ENCODE results near the gene PPM1D.
A peak's percentile ranks its signal among the peaks of the same experiment; 100 is the strongest.
"Not testable (repeated sequence)": the region's sequence is repeated elsewhere in the genome, so short reads cannot be mapped to it uniquely, and the experiment has no call there.

The PPM1D gene

GRCh38 chr17:60579551-60579950, 20.4 kb upstream of the PPM1D start:
- no peaks in the 10 kb centered on the region for H3K9me3 Mint-ChIP-seq (ENCODE audit: low read depth)
- H3K27ac Mint-ChIP-seq = no peak overlapping the region
- H3K4me3 Mint-ChIP-seq = no peak overlapping the region
- peaks cover 5% of the 10 kb centered on the region for H3K4me1 Mint-ChIP-seq (ENCODE audit: low read depth)
- H3K36me3 Mint-ChIP-seq = no peaks in the 10 kb centered on the region
- no peaks in the 10 kb centered on the region for H3K27me3 Mint-ChIP-seq

DNA sequence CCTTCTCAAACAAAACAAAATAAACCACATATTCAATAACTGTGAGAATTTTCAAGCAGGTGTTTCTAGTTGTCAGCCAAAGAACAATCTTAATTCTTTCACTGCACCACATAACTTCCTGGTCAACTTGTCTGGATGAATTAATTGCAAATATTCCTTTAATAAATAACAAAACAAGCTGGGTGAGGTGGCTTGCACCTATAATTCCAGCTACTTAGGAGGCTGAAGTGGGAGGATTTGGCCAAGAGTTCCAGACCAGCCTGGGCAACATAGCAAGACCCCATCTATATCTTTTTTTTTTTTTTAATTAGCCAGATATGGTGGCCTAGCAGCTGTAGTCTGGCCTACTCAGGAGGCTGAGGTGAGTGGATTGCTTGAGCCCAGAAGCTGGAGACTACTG, 17.0 kb upstream of the PPM1D start:
- Mint-ChIP-seq H3K27ac (no peak overlapping the region), H3K27me3 (peaks cover 4% of the 10 kb centered on the region), H3K36me3 (no peaks in the 10 kb centered on the region), H3K4me1 (ENCODE audit: low read depth) (no peaks in the 10 kb centered on the region), H3K4me3 (no peak overlapping the region), H3K9me3 (ENCODE audit: low read depth) (no peaks in the 10 kb centered on the region)

DNA sequence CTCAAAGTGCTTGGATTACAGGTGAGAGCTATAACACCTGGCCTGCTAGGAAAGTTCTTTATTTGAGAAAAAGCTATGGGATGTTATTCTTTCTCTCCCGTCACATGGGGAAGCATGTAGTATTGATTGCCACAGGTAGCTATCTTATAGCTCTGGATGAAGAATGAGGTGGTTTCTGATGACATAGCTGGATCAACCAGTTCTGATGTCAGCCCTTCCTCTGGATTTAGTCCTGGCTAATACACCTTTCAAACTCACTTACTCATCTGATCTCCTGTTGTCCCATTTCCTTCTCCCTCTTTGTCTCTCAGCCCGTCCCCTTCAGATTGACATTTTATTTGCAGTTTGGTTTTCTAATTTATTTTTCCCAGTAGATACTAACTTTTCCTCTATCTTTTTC, 14.1 kb upstream of the PPM1D start:
- no peaks in the 10 kb centered on the region for H3K36me3 Mint-ChIP-seq
- H3K9me3 Mint-ChIP-seq (ENCODE audit: low read depth) = no peaks in the 10 kb centered on the region
- H3K4me1 Mint-ChIP-seq (ENCODE audit: low read depth) = no peaks in the 10 kb centered on the region
- H3K27ac Mint-ChIP-seq = no peak overlapping the region
- H3K4me3 Mint-ChIP-seq = no peak overlapping the region
- peaks cover 4% of the 10 kb centered on the region for H3K27me3 Mint-ChIP-seq

- Mint-ChIP-seq H3K27ac (no peak overlapping the region), H3K36me3 (no peaks in the 10 kb centered on the region), H3K27me3 (peaks cover 4% of the 10 kb centered on the region), H3K9me3 (ENCODE audit: low read depth) (no peaks in the 10 kb centered on the region), H3K4me3 (no peak overlapping the region), H3K4me1 (ENCODE audit: low read depth) (no peaks in the 10 kb centered on the region)
Measured at GRCh38 chr17:60586288-60586974, 13.6 kb upstream of the PPM1D start.

GRCh38 chr17:60590070-60590469, 9.9 kb upstream of the PPM1D start:
- Mint-ChIP-seq H3K27me3 (peaks cover 4% of the 10 kb centered on the region), H3K36me3 (no peaks in the 10 kb centered on the region), H3K4me3 (no peak overlapping the region), H3K4me1 (ENCODE audit: low read depth) (no peaks in the 10 kb centered on the region), H3K9me3 (ENCODE audit: low read depth) (no peaks in the 10 kb centered on the region), H3K27ac (no peak overlapping the region)

DNA sequence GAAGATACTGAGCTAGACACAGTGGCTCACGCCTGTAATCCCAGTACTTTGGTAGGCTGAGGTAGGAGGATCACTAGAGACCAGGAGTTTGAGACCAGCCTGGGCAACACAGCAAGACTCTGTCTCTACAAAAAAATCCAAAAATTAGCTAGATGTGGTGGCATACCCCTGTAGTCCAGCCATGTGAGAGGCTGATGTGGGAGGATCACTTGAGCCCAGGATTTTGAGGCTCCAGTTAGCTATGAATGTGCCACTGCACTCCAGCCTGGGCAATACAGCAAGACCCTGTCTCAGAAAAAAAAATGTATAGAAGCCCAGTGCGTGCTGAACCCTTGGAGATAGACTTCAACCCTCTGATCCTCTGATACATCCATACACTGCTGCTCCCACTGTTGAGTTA, 7.2 kb upstream of the PPM1D start:
- Mint-ChIP-seq H3K27ac (no peak overlapping the region), H3K36me3 (no peaks in the 10 kb centered on the region), H3K27me3 (no peaks in the 10 kb centered on the region), H3K9me3 (ENCODE audit: low read depth) (no peaks in the 10 kb centered on the region), H3K4me3 (no peak overlapping the region), H3K4me1 (ENCODE audit: low read depth) (no peaks in the 10 kb centered on the region)

DNA sequence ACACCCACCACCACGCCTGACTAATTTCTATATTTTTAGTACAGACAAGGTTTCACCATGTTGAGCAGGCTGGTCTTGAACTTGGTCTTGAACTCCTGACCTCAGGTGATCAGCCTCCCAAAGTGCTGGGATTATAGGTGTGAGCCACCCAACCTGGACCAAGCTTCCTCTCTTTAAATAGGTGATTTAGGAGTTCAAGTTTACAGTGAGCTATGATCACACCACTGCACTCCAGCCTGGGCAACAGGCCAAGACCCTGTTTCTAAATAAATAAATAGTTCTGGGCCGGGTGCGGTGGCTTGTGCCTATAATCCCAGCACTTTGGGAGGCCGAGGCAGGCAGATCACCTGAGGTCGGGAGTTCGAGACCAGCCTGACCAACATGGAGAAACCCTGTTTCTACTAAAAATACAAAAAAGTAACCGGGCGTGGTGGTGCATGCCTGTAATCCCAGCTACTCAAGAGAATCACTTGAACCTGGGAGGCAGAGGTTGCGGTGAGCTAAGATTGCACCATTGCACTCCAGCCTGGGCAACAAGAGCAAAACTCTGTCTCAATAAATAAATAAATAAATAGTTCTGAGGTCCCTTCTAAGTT, 6.5 kb upstream of the PPM1D start:
- not testable (repeated sequence) for H3K9me3 Mint-ChIP-seq (ENCODE audit: low read depth); H3K27ac Mint-ChIP-seq; H3K36me3 Mint-ChIP-seq; H3K27me3 Mint-ChIP-seq; H3K4me1 Mint-ChIP-seq (ENCODE audit: low read depth); H3K4me3 Mint-ChIP-seq

DNA sequence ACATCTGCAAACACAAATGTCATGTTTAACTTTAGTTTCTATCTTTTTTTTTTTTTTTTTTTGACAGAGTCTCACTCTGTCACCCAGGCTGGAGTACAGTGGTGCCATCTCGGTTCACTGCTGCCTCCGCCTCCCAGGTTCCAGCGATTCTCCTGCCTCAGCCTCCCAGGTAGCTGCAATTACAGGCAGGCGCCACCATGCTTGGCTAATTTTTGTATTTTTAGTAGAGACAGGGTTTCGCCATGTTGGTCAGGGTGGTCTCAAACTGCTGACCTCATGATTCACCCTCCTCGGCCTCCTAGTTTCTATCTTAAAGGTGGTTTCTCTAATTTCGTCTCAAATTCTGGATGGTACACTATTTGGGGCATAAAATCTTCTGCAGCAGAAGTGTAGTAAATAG, 5.8 kb upstream of the PPM1D start:
- H3K9me3 Mint-ChIP-seq (ENCODE audit: low read depth); H3K36me3 Mint-ChIP-seq; H3K27ac Mint-ChIP-seq; H3K4me3 Mint-ChIP-seq; H3K27me3 Mint-ChIP-seq: not testable (repeated sequence)
- H3K4me1 Mint-ChIP-seq (ENCODE audit: low read depth) = peaks cover 11% of the 10 kb centered on the region

DNA sequence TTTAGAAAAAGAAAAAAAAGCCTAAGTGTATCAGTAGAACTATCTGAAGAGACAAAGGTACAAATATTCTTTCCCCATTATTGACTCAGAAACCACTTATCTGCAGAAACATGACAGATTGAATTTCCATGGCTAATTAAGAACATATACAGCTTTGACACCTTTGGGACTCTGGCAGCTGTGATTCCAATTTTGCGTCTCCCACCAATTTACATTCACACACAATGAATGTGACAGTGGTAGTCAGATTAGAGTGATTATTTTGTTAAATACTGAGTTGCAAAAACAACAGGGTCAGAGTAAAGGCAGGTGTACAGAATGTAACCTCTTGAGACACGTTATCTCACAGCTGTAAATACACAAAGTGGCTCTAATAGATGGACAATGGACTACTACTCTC, 5.3 kb upstream of the PPM1D start:
- Mint-ChIP-seq H3K9me3 (ENCODE audit: low read depth) (no peaks in the 10 kb centered on the region), H3K36me3 (no peaks in the 10 kb centered on the region), H3K4me3 (no peak overlapping the region), H3K4me1 (ENCODE audit: low read depth) (peaks cover 13% of the 10 kb centered on the region), H3K27me3 (no peaks in the 10 kb centered on the region), H3K27ac (no peak overlapping the region)

DNA sequence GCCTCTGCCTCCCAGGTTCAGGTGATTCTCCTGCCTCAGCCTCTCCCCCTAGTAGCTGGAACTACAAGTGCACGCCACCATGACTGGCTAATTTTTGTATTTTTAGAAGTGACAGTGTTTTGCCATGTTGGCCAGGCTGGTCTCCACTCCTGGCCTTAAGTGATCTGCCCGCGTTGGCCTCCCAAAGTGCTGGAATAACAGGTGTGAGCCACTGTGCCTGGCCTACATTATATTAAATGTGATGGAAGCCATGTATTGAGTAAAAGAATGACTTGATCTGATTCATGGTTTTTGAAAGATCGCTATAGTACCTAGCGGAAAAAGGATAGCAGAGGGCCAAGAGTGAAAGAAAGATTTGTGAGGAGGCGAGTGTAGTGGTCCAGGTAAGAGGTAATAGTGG, 2.7 kb upstream of the PPM1D start:
- Mint-ChIP-seq H3K36me3 (no peaks in the 10 kb centered on the region), H3K27me3 (no peaks in the 10 kb centered on the region), H3K9me3 (ENCODE audit: low read depth) (no peaks in the 10 kb centered on the region), H3K4me1 (ENCODE audit: low read depth) (peaks cover 19% of the 10 kb centered on the region), H3K4me3 (no peak overlapping the region), H3K27ac (no peak overlapping the region)

DNA sequence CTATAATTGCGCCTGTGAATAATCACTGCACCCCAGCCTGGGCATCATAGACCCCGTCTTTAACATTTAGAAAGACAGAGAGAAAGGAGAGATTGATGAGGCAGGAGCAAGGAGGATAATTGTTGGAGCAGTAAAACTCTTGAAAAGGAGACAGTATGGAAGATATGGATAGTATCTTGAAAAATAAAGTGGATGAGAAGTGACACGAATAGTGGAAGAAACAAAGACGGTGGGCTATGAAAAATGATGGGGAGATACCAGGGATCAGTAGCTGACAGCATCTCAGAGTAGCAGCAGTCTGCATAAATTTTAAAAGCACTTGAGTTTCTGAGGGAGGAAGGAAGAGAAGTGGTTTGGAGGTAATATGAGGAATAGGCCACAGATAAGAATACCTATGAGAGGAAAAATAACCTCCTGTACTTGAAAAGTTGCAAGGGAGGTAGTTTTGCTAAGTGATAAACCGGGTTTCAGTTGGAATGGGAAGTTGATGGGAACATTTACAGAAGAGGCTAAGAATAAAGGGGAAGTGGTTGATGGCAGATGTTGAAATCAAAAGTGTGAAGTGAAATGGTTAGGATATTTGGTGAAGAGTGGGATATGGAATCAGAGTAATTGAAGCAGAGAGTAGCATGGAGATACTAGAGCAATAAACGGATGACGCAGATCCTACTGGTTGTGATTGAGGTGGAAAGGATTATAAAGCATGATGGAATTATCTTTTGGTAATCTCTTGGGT, 1.8 kb upstream of the PPM1D start:
- peaks cover 27% of the 10 kb centered on the region for H3K4me1 Mint-ChIP-seq (ENCODE audit: low read depth)
- peak overlapping the region; percentile 31 for H3K27ac Mint-ChIP-seq
- H3K36me3 Mint-ChIP-seq = no peaks in the 10 kb centered on the region
- no peaks in the 10 kb centered on the region for H3K27me3 Mint-ChIP-seq
- peak overlapping the region; percentile 61 for H3K4me3 Mint-ChIP-seq
- no peaks in the 10 kb centered on the region for H3K9me3 Mint-ChIP-seq (ENCODE audit: low read depth)

DNA sequence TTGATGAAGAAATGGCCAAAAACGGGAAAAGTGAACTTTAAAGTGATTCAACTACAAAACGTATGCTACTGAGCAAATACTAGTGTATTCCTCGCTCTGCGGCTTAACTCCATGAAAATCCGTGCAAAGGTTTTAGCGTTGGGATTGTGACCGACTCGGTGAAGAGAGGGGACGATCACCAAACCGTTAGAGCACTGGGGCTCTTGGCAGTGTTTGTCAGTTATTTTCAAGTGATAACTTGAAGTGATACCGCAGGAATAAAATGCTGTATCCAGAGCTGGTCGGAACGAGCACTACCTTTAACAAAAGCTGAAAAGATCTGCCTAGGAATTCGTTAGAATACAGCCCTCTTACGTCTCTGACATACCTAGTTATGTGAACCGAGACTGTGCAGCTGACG, 773 bp upstream of the PPM1D start:
- no peaks in the 10 kb centered on the region for H3K27me3 Mint-ChIP-seq
- H3K36me3 Mint-ChIP-seq = no peaks in the 10 kb centered on the region
- no peaks in the 10 kb centered on the region for H3K9me3 Mint-ChIP-seq (ENCODE audit: low read depth)
- H3K4me1 Mint-ChIP-seq (ENCODE audit: low read depth) = peaks cover 36% of the 10 kb centered on the region
- peak overlapping the region; percentile 96 for H3K4me3 Mint-ChIP-seq
- H3K27ac Mint-ChIP-seq = peak overlapping the region; percentile 98

DNA sequence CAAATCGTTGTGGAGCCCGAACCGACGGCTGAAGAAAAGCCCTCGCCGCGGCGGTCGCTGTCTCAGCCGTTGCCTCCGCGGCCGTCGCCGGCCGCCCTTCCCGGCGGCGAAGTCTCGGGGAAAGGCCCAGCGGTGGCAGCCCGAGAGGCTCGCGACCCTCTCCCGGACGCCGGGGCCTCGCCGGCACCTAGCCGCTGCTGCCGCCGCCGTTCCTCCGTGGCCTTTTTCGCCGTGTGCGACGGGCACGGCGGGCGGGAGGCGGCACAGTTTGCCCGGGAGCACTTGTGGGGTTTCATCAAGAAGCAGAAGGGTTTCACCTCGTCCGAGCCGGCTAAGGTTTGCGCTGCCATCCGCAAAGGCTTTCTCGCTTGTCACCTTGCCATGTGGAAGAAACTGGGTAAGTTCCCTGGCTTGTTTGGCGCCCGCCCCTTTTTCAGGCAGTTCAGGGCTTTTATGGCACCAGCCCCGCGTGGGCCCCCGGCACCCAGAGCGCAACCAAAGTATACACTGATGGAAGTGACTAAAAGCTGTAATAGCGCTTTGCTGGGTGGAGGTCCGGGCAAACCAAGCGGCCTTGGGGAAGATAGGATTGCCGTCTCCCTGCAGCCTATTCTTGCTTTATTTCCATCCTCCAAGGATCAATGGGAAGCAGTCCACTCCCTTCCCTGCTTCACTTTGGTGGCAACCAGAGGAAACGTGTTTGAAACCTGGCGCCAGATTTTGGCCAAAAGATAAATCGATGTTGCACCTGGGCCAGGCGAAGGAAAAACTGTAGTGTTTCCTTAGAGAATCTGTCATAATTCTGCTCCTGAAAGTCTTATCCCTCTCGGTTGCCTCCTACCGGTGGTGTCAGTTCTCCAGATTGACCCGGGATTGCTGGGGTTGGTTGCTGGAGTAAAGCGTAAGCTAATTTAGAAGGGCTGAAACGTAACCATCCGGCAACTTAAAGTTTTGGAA, 775 bp downstream of the PPM1D start:
- Mint-ChIP-seq H3K9me3 (ENCODE audit: low read depth) (no peaks in the 10 kb centered on the region), H3K4me3 (peak overlapping the region; percentile 96), H3K27ac (peak overlapping the region; percentile 84), H3K27me3 (no peaks in the 10 kb centered on the region), H3K4me1 (ENCODE audit: low read depth) (peaks cover 43% of the 10 kb centered on the region), H3K36me3 (no peaks in the 10 kb centered on the region)

GRCh38 chr17:60601447-60602384, 1.7 kb downstream of the PPM1D start:
- H3K9me3 Mint-ChIP-seq (ENCODE audit: low read depth) = no peaks in the 10 kb centered on the region
- H3K4me3 Mint-ChIP-seq = peak overlapping the region; percentile 96
- peak overlapping the region; percentile 84 for H3K27ac Mint-ChIP-seq
- H3K4me1 Mint-ChIP-seq (ENCODE audit: low read depth) = peaks cover 49% of the 10 kb centered on the region
- no peaks in the 10 kb centered on the region for H3K36me3 Mint-ChIP-seq
- H3K27me3 Mint-ChIP-seq = no peaks in the 10 kb centered on the region

Data from activated naive CD8-positive, alpha-beta T cell (primary cell).